NCI-H748 (cell line): Measurements from ENCODE around the gene SLC31A1.
"Not testable (repeated sequence)": the region's sequence is repeated elsewhere in the genome, so short reads cannot be mapped to it uniquely, and the experiment has no call there.

Experiments used
- DNase-seq: peaks from one replicate; lab custom pipeline; 2025; ENCODE audit not compliant: unreplicated experiment; lab: John Stamatoyannopoulos, UW

The SLC31A1 gene

GRCh38 chr9:113258282-113258681, 36.9 kb downstream of the SLC31A1 start:
- no peak for DNase-seq

GRCh38 chr9:113261917-113262671, 40.8 kb downstream of the SLC31A1 start:
- no peak for DNase-seq

GRCh38 chr9:113266174-113266573, 44.8 kb downstream of the SLC31A1 start:
- DNase-seq, result no peak

- DNase-seq, result no peak
Observed at GRCh38 chr9:113267911-113268566, 46.7 kb downstream of the SLC31A1 start.

GRCh38 chr9:113269355-113269754, 48.0 kb downstream of the SLC31A1 start:
- DNase-seq, result no peak

GRCh38 chr9:113269871-113270270, 48.5 kb downstream of the SLC31A1 start:
- DNase-seq, result no peak

- peak; percentile 81 for DNase-seq
Observed at GRCh38 chr9:113274474-113275156, 53.3 kb downstream of the SLC31A1 start.

- DNase-seq, result peak; percentile 99
Observed at GRCh38 chr9:113275157-113276131, 54.1 kb downstream of the SLC31A1 start, which contains the start of the genes CDC26 and PRPF4. TSS of gene CDC26 (minus strand) at chr9:113275572. CDS start at chr9:113272507, 3,065 bp downstream. TSS of gene PRPF4 (plus strand) at chr9:113275658. CDS start at chr9:113275744, 86 bp downstream.

- no peak for DNase-seq
Observed at GRCh38 chr9:113278840-113279239, 57.5 kb downstream of the SLC31A1 start.

- no peak for DNase-seq
Observed at GRCh38 chr9:113281356-113281755, 60.0 kb downstream of the SLC31A1 start.

- DNase-seq, result no peak
Observed at GRCh38 chr9:113289091-113289490, 67.7 kb downstream of the SLC31A1 start.

GRCh38 chr9:113290052-113290607, 68.8 kb downstream of the SLC31A1 start:
- DNase-seq, result no peak

- no peak for DNase-seq
Observed at GRCh38 chr9:113293285-113293878, 72.0 kb downstream of the SLC31A1 start.

GRCh38 chr9:113296247-113296646, 74.9 kb downstream of the SLC31A1 start:
- DNase-seq, result not testable (repeated sequence)

GRCh38 chr9:113296796-113297558, 75.6 kb downstream of the SLC31A1 start:
- no peak for DNase-seq

GRCh38 chr9:113298311-113298710, 77.0 kb downstream of the SLC31A1 start:
- no peak for DNase-seq

GRCh38 chr9:113298924-113299770, 77.8 kb downstream of the SLC31A1 start:
- peak; percentile 96 for DNase-seq

GRCh38 chr9:113299800-113300292, 78.5 kb downstream of the SLC31A1 start:
- peak; percentile 33 for DNase-seq
